Esophagus muscularis mucosa (tissue), 4 donors: ENCODE data around the gene PHLPP1.

Experiments
- CTCF ChIP-seq, 3 experiments: fragments of 200-600 bp in 2 of 3; fragments of 450-650 bp in 1 of 3; sonication (generic) in 2 of 3; IDR thresholded peaks; one replicate each; pipeline ENCODE4 v1.5.1; 2017 to 2019; ENCODE audit warnings: antibody characterized with exemption in 3 of 3, mild to moderate bottlenecking in 2 of 3, moderate library complexity in 1 of 3
- EP300 ChIP-seq: sonication (generic); formaldehyde crosslinking; IDR thresholded peaks from one replicate; pipeline ENCODE4 v1.6.1; 2017; ENCODE audit warnings: antibody characterized with exemption
- POLR2A ChIP-seq: fragments of 450-650 bp; IDR thresholded peaks from one replicate; pipeline ENCODE4 v1.6.1; 2017; ENCODE audit warnings: antibody characterized with exemption, moderate library complexity, mild to moderate bottlenecking, low read depth
- POLR2AphosphoS5 ChIP-seq, 2 donors: sonication (generic); formaldehyde crosslinking; IDR thresholded peaks; one replicate each; pipeline ENCODE4 v1.6.1; 2017; ENCODE audit warnings: antibody characterized with exemption in 2 of 2

- TF ChIP-seq CTCF (IDR thresholded peaks at IDR 0.05) (no peak), EP300 (no peak), POLR2AphosphoS5 (IDR thresholded peaks at IDR 0.05) (no peak), POLR2A (no peak)
Observed at GRCh38 chr18:62795813-62796212, 80.5 kb downstream of the PHLPP1 start.
